ENCODE measurements around the gene MOB3A. TPM values are rescaled to one million over a fixed set of nuclear protein-coding genes. Genes with fewer than 3 reads are reported as not detected.

Gene MOB3A
- total and polyA plus RNA-seq, 2 of the 13 experiments (the other 11 are each of a cell fraction or from before 2014, with no cell fraction given): 3.5 to 17.8 TPM

- TF ChIP-seq ESRRA (CRISPR knock-in tag; IDR thresholded peaks at IDR 0.05; ENCODE audit: low read depth): 0 out of 2 replicates have a peak, but pooled peaks have one; percentile 68
- 0 out of 2 replicates have a peak, but pooled peaks have one; percentile 27 for TF ChIP-seq ZNF598 (CRISPR knock-in tag; IDR thresholded peaks at IDR 0.05; ENCODE audit: borderline replicate concordance)
- TF ChIP-seq ZKSCAN8 (CRISPR knock-in tag; IDR thresholded peaks at IDR 0.05; ENCODE audit: borderline replicate concordance): no peak
- TF ChIP-seq ZNF230 (CRISPR knock-in tag; IDR thresholded peaks at IDR 0.05): no peak
- TF ChIP-seq NFE2 (CRISPR knock-in tag; IDR thresholded peaks at IDR 0.05): no peak
- peak; percentile 64; the same call in 1 of the 2 replicates for TF ChIP-seq THRA (CRISPR knock-in tag; IDR thresholded peaks at IDR 0.05; ENCODE audit: borderline replicate concordance)
- no peak for TF ChIP-seq XBP1 (CRISPR knock-in tag; IDR thresholded peaks at IDR 0.05)
- no peak for TF ChIP-seq SIX4 (CRISPR knock-in tag; IDR thresholded peaks at IDR 0.05)
- no peak for TF ChIP-seq SMAD3 (CRISPR knock-in tag; IDR thresholded peaks at IDR 0.05)
- no peak for TF ChIP-seq ZNF878 (CRISPR knock-in tag; IDR thresholded peaks at IDR 0.05)
- peak; percentile 70 for TF ChIP-seq NR2F6 (IDR thresholded peaks at IDR 0.05)
- TF ChIP-seq NR2F6 (CRISPR knock-in tag; IDR thresholded peaks at IDR 0.05): peak; percentile 85; the same call in 1 of the 2 replicates
- TF ChIP-seq ZNF362 (CRISPR knock-in tag; IDR thresholded peaks at IDR 0.05; ENCODE audit: borderline replicate concordance): no peak
- TF ChIP-seq ZC3H4 (CRISPR knock-in tag; IDR thresholded peaks at IDR 0.05; ENCODE audit: borderline replicate concordance): no peak
- no peak for TF ChIP-seq ZBTB7A (CRISPR knock-in tag; IDR thresholded peaks at IDR 0.05)
- TF ChIP-seq NR2F1 (CRISPR knock-in tag; IDR thresholded peaks at IDR 0.05): peak in 1 of 2 experiments; percentile 45; a peak in 1 of 4 replicates
- no peak for TF ChIP-seq POGK (CRISPR knock-in tag; conservative IDR thresholded peaks at IDR 0.05)
- no peak for TF ChIP-seq ZNF251 (CRISPR knock-in tag; IDR thresholded peaks at IDR 0.05)
- TF ChIP-seq PATZ1 (CRISPR knock-in tag; IDR thresholded peaks at IDR 0.05): peak; percentile 51
- TF ChIP-seq SOX6 (IDR thresholded peaks at IDR 0.05): no peak
- TF ChIP-seq SOX6 (CRISPR knock-in tag; IDR thresholded peaks at IDR 0.05): no peak
These were observed 47.8 kb downstream of the MOB3A start (continued) for GRCh38 chr19:2048104-2048958.

All from HepG2 (cell line).